ENCODE data around the gene KLHL22. TPM values are rescaled to one million over a fixed set of nuclear protein-coding genes. Genes with fewer than 3 reads are reported as not detected.

KLHL22 gene
- total and polyA plus RNA-seq, 2 donors (not counting 3 experiments of a cell fraction or from before 2014, with no cell fraction given), result 24.2 to 33.6 TPM

GRCh38 chr22:20431511-20432192 is 63.9 kb downstream of the KLHL22 start:
- Histone ChIP-seq H3K4me3 (replicated peaks in 1 of 3; ENCODE audit: insufficient read depth in 1 of 3, low read depth in 1 of 3, low read length in 3 of 3) (peak overlapping the region in 1 of 3 experiments; percentile 9), H2AFZ (ENCODE audit: low read depth, low read length) (no peak overlapping the region), H4K20me1 (replicated peaks; ENCODE audit: control insufficient read depth, extremely low read depth, insufficient read depth, low read length) (peaks cover 2% of the 10 kb centered on the region), H3K9ac (replicated peaks; ENCODE audit: extremely low read depth, insufficient read depth, low read length) (no peak overlapping the region), H3K4me1 (ENCODE audit: control insufficient read depth, extremely low read depth, insufficient read depth, low read length) (peaks cover 9% of the 10 kb centered on the region), H3K9me1 (replicated peaks; ENCODE audit: control insufficient read depth, extremely low read depth, insufficient read depth, low read length) (no peaks in the 10 kb centered on the region), H3K9me3 (replicated peaks; ENCODE audit: control insufficient read depth, insufficient read depth, low read length) (no peaks in the 10 kb centered on the region), H3K4me2 (ENCODE audit: insufficient read depth, low read length) (peak overlapping the region; percentile 19), H3K36me3 (ENCODE audit: control insufficient read depth in 2 of 2, extremely low read depth in 1 of 2, insufficient read depth in 2 of 2, low read length in 2 of 2) (peaks cover 4 to 15% of the 10 kb centered on the region in 2 experiments), H3K79me2 (ENCODE audit: control insufficient read depth, insufficient read depth, low read length) (peaks cover 14% of the 10 kb centered on the region), H3K27ac (ENCODE audit: insufficient read depth, low read depth, low read length) (no peak overlapping the region), H3K27me3 (ENCODE audit: control insufficient read depth in 2 of 2, insufficient read depth in 2 of 2, low read length in 2 of 2) (no peaks in the 10 kb centered on the region)
- ChIA-PET CTCF (interaction anchor here (4.8 kb wide), 1 partner anchor 13 kb away, joined by 36 read pairs; no protein-coding TSS in a partner anchor), POLR2A (no interaction called here)
- no TSS peak for BruUV-seq (replicated peaks)
- FAIRE-seq (no peak), DNase-seq (ENCODE audit: low read depth, low spot score) (no peak)
- TF ChIP-seq POLR2AphosphoS5 (IDR thresholded peaks at IDR 0.05; ENCODE audit: insufficient read depth, low read depth, low read length) (no peak), MAX (IDR thresholded peaks at IDR 0.05; ENCODE audit: insufficient read depth, insufficient read length) (no peak), JUN (IDR thresholded peaks at IDR 0.05; ENCODE audit: borderline replicate concordance, insufficient read depth, insufficient read length, low read depth) (no peak), GATA2 (IDR thresholded peaks at IDR 0.05; ENCODE audit: insufficient read depth, insufficient read length, low read depth, low read length) (no peak), MYC (IDR thresholded peaks at IDR 0.05; ENCODE audit: low read depth, low read length) (no peak), CTCF (IDR thresholded peaks at IDR 0.05; ENCODE audit: extremely low read depth in 1 of 2, insufficient read depth in 1 of 2, low read depth in 1 of 2, low read length in 2 of 2) (no peak), FOS (IDR thresholded peaks at IDR 0.05; ENCODE audit: borderline replicate concordance, insufficient read depth, low read length) (no peak), POLR2A (IDR thresholded peaks at IDR 0.05; ENCODE audit: low read depth, low read length) (no peak), EZH2 (IDR thresholded peaks at IDR 0.05; ENCODE audit: borderline replicate concordance, low read depth, low read length, severe bottlenecking) (no peak)
- intact Hi-C loops (cut with micrococcal nuclease), result loop anchor here (1.0 kb wide), 1 partner anchor 25 kb away; no protein-coding TSS in a partner anchor
- dilution Hi-C loops (cut with MboI; ENCODE audit: extremely low pct_ligation_motif_present, low sequenced_read_pairs), result no loop called here

All from endothelial cell of umbilical vein (primary cell).